Measurements from ENCODE around the gene TSC22D1. TPM values are rescaled to one million over a fixed set of nuclear protein-coding genes. Genes with fewer than 3 reads are reported as not detected.

Gene TSC22D1
- total RNA-seq, 1 experiment from 2014 or later = 37.2 TPM

GRCh38 chr13:44619651-44620050, 43.5 kb upstream of the TSC22D1 start:
- H3K27ac Mint-ChIP-seq (ENCODE audit: unreplicated experiment) = no peak overlapping the region
- H3K4me3 Mint-ChIP-seq (ENCODE audit: low read depth, unreplicated experiment) = no peak overlapping the region
- CTCF ChIA-PET = no interaction called here
- intact Hi-C loops (cut with micrococcal nuclease; ENCODE audit: unreplicated experiment) = no loop called here
- no peak for TF ChIP-seq CTCF (IDR thresholded peaks at IDR 0.05; ENCODE audit: unreplicated experiment)
- no TSS peak for BruUV-seq (replicated peaks)
- no peaks in the 10 kb centered on the region for H3K27me3 Mint-ChIP-seq (ENCODE audit: unreplicated experiment)
- H3K36me3 Mint-ChIP-seq (ENCODE audit: insufficient read depth, unreplicated experiment) = no peaks in the 10 kb centered on the region
- no peaks in the 10 kb centered on the region for H3K4me1 Mint-ChIP-seq (ENCODE audit: low read depth, unreplicated experiment)
- DNase-seq = no peak
- no peaks in the 10 kb centered on the region for H3K9me3 Mint-ChIP-seq (ENCODE audit: low read depth, unreplicated experiment)

GRCh38 chr13:44618326-44618725, 42.2 kb upstream of the TSC22D1 start:
- Mint-ChIP-seq H3K4me3 (ENCODE audit: low read depth, unreplicated experiment) (no peak overlapping the region), H3K27me3 (ENCODE audit: unreplicated experiment) (no peaks in the 10 kb centered on the region), H3K9me3 (ENCODE audit: low read depth, unreplicated experiment) (no peaks in the 10 kb centered on the region), H3K36me3 (ENCODE audit: insufficient read depth, unreplicated experiment) (no peaks in the 10 kb centered on the region), H3K4me1 (ENCODE audit: low read depth, unreplicated experiment) (no peaks in the 10 kb centered on the region), H3K27ac (ENCODE audit: unreplicated experiment) (no peak overlapping the region)
- no TSS peak for BruUV-seq (replicated peaks)
- no peak for DNase-seq
- intact Hi-C loops (cut with micrococcal nuclease; ENCODE audit: unreplicated experiment) = no loop called here
- CTCF ChIA-PET = no interaction called here
- no peak for TF ChIP-seq CTCF (IDR thresholded peaks at IDR 0.05; ENCODE audit: unreplicated experiment)

- BruUV-seq (replicated peaks) = no TSS peak
- Mint-ChIP-seq H3K27me3 (ENCODE audit: unreplicated experiment) (no peaks in the 10 kb centered on the region), H3K9me3 (ENCODE audit: low read depth, unreplicated experiment) (no peaks in the 10 kb centered on the region), H3K27ac (ENCODE audit: unreplicated experiment) (no peak overlapping the region), H3K4me3 (ENCODE audit: low read depth, unreplicated experiment) (no peak overlapping the region), H3K4me1 (ENCODE audit: low read depth, unreplicated experiment) (no peaks in the 10 kb centered on the region), H3K36me3 (ENCODE audit: insufficient read depth, unreplicated experiment) (no peaks in the 10 kb centered on the region)
- no peak for TF ChIP-seq CTCF (IDR thresholded peaks at IDR 0.05; ENCODE audit: unreplicated experiment)
- intact Hi-C loops (cut with micrococcal nuclease; ENCODE audit: unreplicated experiment) = no loop called here
- CTCF ChIA-PET = no interaction called here
- no peak for DNase-seq
These were observed 41.5 kb upstream of the TSC22D1 start for GRCh38 chr13:44617648-44618047.

GRCh38 chr13:44609137-44609536, 33.0 kb upstream of the TSC22D1 start:
- no peak for TF ChIP-seq CTCF (IDR thresholded peaks at IDR 0.05; ENCODE audit: unreplicated experiment)
- Mint-ChIP-seq H3K27ac (ENCODE audit: unreplicated experiment) (no peak overlapping the region), H3K36me3 (ENCODE audit: insufficient read depth, unreplicated experiment) (no peaks in the 10 kb centered on the region), H3K4me3 (ENCODE audit: low read depth, unreplicated experiment) (no peak overlapping the region), H3K9me3 (ENCODE audit: low read depth, unreplicated experiment) (no peaks in the 10 kb centered on the region), H3K27me3 (ENCODE audit: unreplicated experiment) (no peaks in the 10 kb centered on the region), H3K4me1 (ENCODE audit: low read depth, unreplicated experiment) (no peaks in the 10 kb centered on the region)
- intact Hi-C loops (cut with micrococcal nuclease; ENCODE audit: unreplicated experiment) = no loop called here
- no peak for DNase-seq
- no TSS peak for BruUV-seq (replicated peaks)
- CTCF ChIA-PET = no interaction called here

GRCh38 chr13:44605721-44606120, 29.6 kb upstream of the TSC22D1 start:
- TF ChIP-seq CTCF (IDR thresholded peaks at IDR 0.05; ENCODE audit: unreplicated experiment) = no peak
- H3K9me3 Mint-ChIP-seq (ENCODE audit: low read depth, unreplicated experiment) = no peaks in the 10 kb centered on the region
- CTCF ChIA-PET = no interaction called here
- no peaks in the 10 kb centered on the region for H3K4me1 Mint-ChIP-seq (ENCODE audit: low read depth, unreplicated experiment)
- no peak for DNase-seq
- BruUV-seq (replicated peaks) = no TSS peak
- no peaks in the 10 kb centered on the region for H3K27me3 Mint-ChIP-seq (ENCODE audit: unreplicated experiment)
- intact Hi-C loops (cut with micrococcal nuclease; ENCODE audit: unreplicated experiment) = no loop called here
- no peak overlapping the region for H3K4me3 Mint-ChIP-seq (ENCODE audit: low read depth, unreplicated experiment)
- H3K27ac Mint-ChIP-seq (ENCODE audit: unreplicated experiment) = no peak overlapping the region
- H3K36me3 Mint-ChIP-seq (ENCODE audit: insufficient read depth, unreplicated experiment) = no peaks in the 10 kb centered on the region
